B cell (primary cell): ENCODE results near the gene GAD1. TPM values are rescaled to one million over a fixed set of nuclear protein-coding genes. Genes with fewer than 3 reads are reported as not detected.

Source experiments
- ATAC-seq: fragments of 200-7000 bp; cut with Tn5 transposase; one replicate; pipeline ENCODE4 v1.10.0; 2021; ENCODE audit warnings: low read depth, mild to moderate bottlenecking, moderate number of reproducible peaks, moderate library complexity
- CTCF ChIA-PET: fragments of 350-600 bp; sonication (Branson Sonifier 250); formaldehyde crosslinking; loops from one replicate; lab custom pipeline; 2021; ENCODE audit warnings: antibody characterized with exemption, inconsistent platforms; lab: Charles Lee
- POLR2A ChIA-PET: fragments of 350-600 bp; sonication (Branson Sonifier 250); formaldehyde crosslinking; loops from one replicate; lab custom pipeline; 2021; ENCODE audit warnings: antibody characterized with exemption; lab: Charles Lee
- DNase-seq: peaks from one replicate; pipeline ENCODE4 v3.0.0; 2013
- H2AFZ ChIP-seq: 2 replicates; pipeline ENCODE4 v1.6.1; 2012; ENCODE audit warnings: mild to moderate bottlenecking, low read depth, low read length; ENCODE audit not compliant: insufficient read depth, poor library complexity, severe bottlenecking
- H3K27ac ChIP-seq, 2 donors: 1 replicate in 1 of 2; 2 replicates in 1 of 2; pipeline ENCODE4 v1.5.1; 2012 to 2013; ENCODE audit warnings: low read length in 2 of 2, mild to moderate bottlenecking in 2 of 2, moderate library complexity in 1 of 2
- H3K27me3 ChIP-seq, 4 experiments: fragments of 200-600 bp in 1 of 4; sonication (generic) in 1 of 4; replicated peaks in 1 of 4; 1 replicate in 2 of 4; 2 replicates in 2 of 4; pipeline versions ENCODE4 v1.6.1 to v1.7.0; 2013 to 2016; ENCODE audit warnings: low read length in 3 of 4, mild to moderate bottlenecking in 2 of 4, mixed read lengths in 1 of 4, moderate library complexity in 1 of 4; ENCODE audit not compliant: insufficient read depth in 4 of 4, control insufficient read depth in 3 of 4; ENCODE audit errors: control extremely low read depth in 1 of 4
- H3K36me3 ChIP-seq, 2 experiments: replicated peaks in 1 of 2; 1 replicate in 1 of 2; 2 replicates in 1 of 2; pipeline versions ENCODE4 v1.6.1 to v1.7.1; 2013; ENCODE audit warnings: low read length in 1 of 2; ENCODE audit not compliant: insufficient read depth in 2 of 2, control insufficient read depth in 1 of 2; ENCODE audit errors: control extremely low read depth in 1 of 2, extremely low read depth in 1 of 2
- H3K4me1 ChIP-seq, 2 donors: fragments of 200-600 bp in 1 of 2; sonication (generic) in 1 of 2; 1 replicate in 1 of 2; 2 replicates in 1 of 2; pipeline versions ENCODE4 v1.5.1 to v1.6.1; 2013 to 2017; ENCODE audit warnings: low read length in 2 of 2; ENCODE audit not compliant: control insufficient read depth in 2 of 2, insufficient read depth in 2 of 2
- H3K4me2 ChIP-seq: replicated peaks from 2 replicates; pipeline ENCODE3; 2012; ENCODE audit warnings: mild to moderate bottlenecking, low read depth, low read length; ENCODE audit not compliant: poor library complexity, severe bottlenecking
- H3K4me3 ChIP-seq, 5 experiments: fragments of 200-600 bp in 1 of 5; sonication (generic) in 1 of 5; 1 replicate in 3 of 5; 2 replicates in 2 of 5; pipeline versions ENCODE4 v1.5.1 to v1.7.0; 2011 to 2016; ENCODE audit warnings: low read length in 4 of 5, mild to moderate bottlenecking in 4 of 5, low read depth in 2 of 5, control low read depth in 1 of 5, moderate library complexity in 1 of 5; ENCODE audit not compliant: insufficient read depth in 1 of 5; ENCODE audit errors: control extremely low read depth in 1 of 5, extremely low read depth in 1 of 5
- H3K79me2 ChIP-seq: fragments of 200-600 bp; sonication (generic); one replicate; pipeline ENCODE4 v1.6.0; 2016; ENCODE audit warnings: low read length; ENCODE audit not compliant: control insufficient read depth, insufficient read depth
- H3K9ac ChIP-seq: fragments of 200-600 bp; sonication (generic); 2 replicates; pipeline ENCODE4 v1.6.1; 2017; ENCODE audit warnings: mild to moderate bottlenecking, low read length, moderate library complexity
- H3K9me3 ChIP-seq, 3 donors: one replicate each; pipeline versions ENCODE4 v1.6.1 to v1.7.1; 2013; ENCODE audit warnings: low read length in 2 of 3; ENCODE audit not compliant: control insufficient read depth in 2 of 3, insufficient read depth in 1 of 3; ENCODE audit errors: control extremely low read depth in 1 of 3
- H4K20me1 ChIP-seq: 2 replicates; pipeline ENCODE4 v1.6.0; 2012; ENCODE audit warnings: mild to moderate bottlenecking, low read length; ENCODE audit not compliant: insufficient read depth, control insufficient read depth, poor library complexity, severe bottlenecking
- H3K27ac Mint-ChIP-seq: one replicate; pipeline ENCODE4 v1.8.0; 2021; ENCODE audit warnings: mixed read lengths
- H3K27me3 Mint-ChIP-seq: one replicate; pipeline ENCODE4 v1.8.0; 2021; ENCODE audit warnings: mixed read lengths
- H3K4me1 Mint-ChIP-seq: one replicate; pipeline ENCODE4 v1.8.0; 2021; ENCODE audit warnings: mixed read lengths
- H3K4me3 Mint-ChIP-seq: one replicate; pipeline ENCODE4 v1.8.0; 2021; ENCODE audit warnings: mixed read lengths
- H3K9me3 Mint-ChIP-seq: one replicate; pipeline ENCODE4 v1.8.0; 2022; ENCODE audit warnings: mixed read lengths; ENCODE audit not compliant: insufficient read depth
- EZH2 ChIP-seq: IDR thresholded peaks from 2 replicates; pipeline ENCODE4 v1.6.1; 2012; ENCODE audit warnings: borderline replicate concordance, low read depth, mild to moderate bottlenecking, moderate library complexity, low read length; ENCODE audit not compliant: insufficient read depth, poor library complexity, severe bottlenecking
- WGBS: methylation state at CpG from one replicate; pipeline ENCODE4 v1.1.5; 2013; ENCODE audit warnings: missing lambda C conversion rate; ENCODE audit not compliant: insufficient coverage; 5-methylcytosine and 5-hydroxymethylcytosine counted together
- intact Hi-C: fragments of 100-400 bp; cut with micrococcal nuclease; formaldehyde crosslinking; loops from one replicate; pipeline ENCODE4 v1.10.0; 2022
- polyA plus RNA-seq: library from polyadenylated mRNA; depleted of rRNA; stranded (reverse); fragments of >200 nt; gene quantifications from 2 replicates; pipeline ENCODE4 v1.2.3, GENCODE V29; 2012
- total RNA-seq, 2 donors: library from RNA; stranded (reverse); fragments of 120-200 nt in 1 of 2; gene quantifications; 1 replicate in 1 of 2; 2 replicates in 1 of 2; pipeline versions ENCODE4 v1.2.3 to v1.2.4, GENCODE V29; 2013 to 2022
- TF ChIP-seq, protein P1 (sequence below): fragments of 200-600 bp; IDR thresholded peaks from one replicate; pipeline ENCODE4 v1.8.0; 2022; ENCODE audit warnings: antibody characterized with exemption, mild to moderate bottlenecking

Gene GAD1
- total and polyA plus RNA-seq, 2 donors (not counting 1 experiment from before 2014, with no cell fraction given): not detected

- H4K20me1 ChIP-seq: no peaks in the 10 kb centered on the region
- H3K4me3 ChIP-seq: no peak overlapping the region
- no peaks in the 10 kb centered on the region for H3K4me1 ChIP-seq
- H3K4me2 ChIP-seq: no peak overlapping the region
- peaks cover 0 to 3% (median 0%) of the 10 kb centered on the region in 3 donors for H3K9me3 ChIP-seq
- Mint-ChIP-seq H3K4me3 (no peak overlapping the region), H3K9me3 (no peaks in the 10 kb centered on the region), H3K4me1 (peaks cover 4% of the 10 kb centered on the region), H3K27me3 (peaks cover 38% of the 10 kb centered on the region), H3K27ac (no peak overlapping the region)
- DNase-seq (no peak), ATAC-seq (no peak)
- H2AFZ ChIP-seq: no peak overlapping the region
- intact Hi-C loops: no loop called here
- POLR2A ChIA-PET: no interaction called here
- TF ChIP-seq, protein P1, sequence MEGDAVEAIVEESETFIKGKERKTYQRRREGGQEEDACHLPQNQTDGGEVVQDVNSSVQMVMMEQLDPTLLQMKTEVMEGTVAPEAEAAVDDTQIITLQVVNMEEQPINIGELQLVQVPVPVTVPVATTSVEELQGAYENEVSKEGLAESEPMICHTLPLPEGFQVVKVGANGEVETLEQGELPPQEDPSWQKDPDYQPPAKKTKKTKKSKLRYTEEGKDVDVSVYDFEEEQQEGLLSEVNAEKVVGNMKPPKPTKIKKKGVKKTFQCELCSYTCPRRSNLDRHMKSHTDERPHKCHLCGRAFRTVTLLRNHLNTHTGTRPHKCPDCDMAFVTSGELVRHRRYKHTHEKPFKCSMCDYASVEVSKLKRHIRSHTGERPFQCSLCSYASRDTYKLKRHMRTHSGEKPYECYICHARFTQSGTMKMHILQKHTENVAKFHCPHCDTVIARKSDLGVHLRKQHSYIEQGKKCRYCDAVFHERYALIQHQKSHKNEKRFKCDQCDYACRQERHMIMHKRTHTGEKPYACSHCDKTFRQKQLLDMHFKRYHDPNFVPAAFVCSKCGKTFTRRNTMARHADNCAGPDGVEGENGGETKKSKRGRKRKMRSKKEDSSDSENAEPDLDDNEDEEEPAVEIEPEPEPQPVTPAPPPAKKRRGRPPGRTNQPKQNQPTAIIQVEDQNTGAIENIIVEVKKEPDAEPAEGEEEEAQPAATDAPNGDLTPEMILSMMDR: no peak
- TF ChIP-seq EZH2: no peak
- no peaks in the 10 kb centered on the region for H3K79me2 ChIP-seq
- H3K36me3 ChIP-seq: no peaks in the 10 kb centered on the region
- H3K9ac ChIP-seq: no peak overlapping the region
- no peaks in the 10 kb centered on the region for H3K27me3 ChIP-seq
- no peak overlapping the region for H3K27ac ChIP-seq
- CTCF ChIA-PET: interaction anchor here (1.8 kb wide), 1 partner anchor 15 kb away, joined by 7 read pairs; no protein-coding TSS in a partner anchor
Measured at GRCh38 chr2:170887496-170887895, 70.8 kb downstream of the GAD1 start.

DNA sequence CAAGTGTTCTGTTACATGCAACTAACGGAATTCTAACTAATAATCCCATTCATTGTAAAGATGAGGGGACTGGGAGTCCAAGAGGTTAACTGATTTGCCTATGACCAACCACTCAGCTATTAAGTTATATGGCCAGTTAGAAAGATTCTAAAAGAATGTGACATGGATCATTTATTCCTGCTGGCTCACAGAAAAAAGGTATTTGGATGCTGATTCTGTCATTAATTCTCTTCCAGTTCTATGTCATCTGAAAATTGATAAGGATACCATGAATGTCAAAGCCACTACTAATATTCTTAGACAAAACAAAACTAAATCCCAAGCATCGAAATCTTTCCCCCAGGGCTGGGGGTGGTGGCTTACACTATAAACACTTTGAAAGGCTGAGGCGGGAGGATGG is 71.2 kb downstream of the GAD1 start:
- Histone ChIP-seq H3K36me3 (no peaks in the 10 kb centered on the region), H3K27me3 (no peaks in the 10 kb centered on the region), H3K79me2 (no peaks in the 10 kb centered on the region), H3K9me3 (peaks cover 0 to 3% (median 0%) of the 10 kb centered on the region in 3 donors), H2AFZ (no peak overlapping the region), H3K4me2 (no peak overlapping the region), H3K27ac (no peak overlapping the region), H3K4me3 (no peak overlapping the region), H3K9ac (no peak overlapping the region), H4K20me1 (no peaks in the 10 kb centered on the region), H3K4me1 (no peaks in the 10 kb centered on the region)
- TF ChIP-seq, protein P1: no peak
- no peak for TF ChIP-seq EZH2
- intact Hi-C loops: no loop called here
- Mint-ChIP-seq H3K4me3 (no peak overlapping the region), H3K4me1 (peaks cover 4% of the 10 kb centered on the region), H3K9me3 (no peaks in the 10 kb centered on the region), H3K27ac (no peak overlapping the region), H3K27me3 (peaks cover 36% of the 10 kb centered on the region)
- CTCF ChIA-PET: interaction anchor here (1.8 kb wide), 1 partner anchor 15 kb away, joined by 7 read pairs; no protein-coding TSS in a partner anchor
- DNase-seq (no peak), ATAC-seq (no peak)
- POLR2A ChIA-PET: no interaction called here
- WGBS: 100% methylated on average over 1 of the region's 3 CpGs
